MM.1S (cell line): ENCODE measurements around the gene PLS1.

Experiments
- EZH2 ChIP-seq: fragments of 300-600 bp; sonication (generic); optimal IDR thresholded peaks from 2 replicates; pipeline ENCODE3; 2017; ENCODE audit warnings: low read depth, mild to moderate bottlenecking, antibody characterized with exemption, low read length, mixed read lengths
- EZH2phosphoT487 ChIP-seq: fragments of 300-600 bp; sonication (generic); IDR thresholded peaks from 2 replicates; pipeline ENCODE4 v1.6.1; 2018; ENCODE audit warnings: antibody characterized with exemption, low read length
- TF ChIP-seq, protein P1 (sequence below): fragments of 300-600 bp; sonication (generic); IDR thresholded peaks from 2 replicates; pipeline ENCODE4 v1.5.1; 2016; ENCODE audit warnings: antibody characterized with exemption, low read length, mixed read lengths

DNA sequence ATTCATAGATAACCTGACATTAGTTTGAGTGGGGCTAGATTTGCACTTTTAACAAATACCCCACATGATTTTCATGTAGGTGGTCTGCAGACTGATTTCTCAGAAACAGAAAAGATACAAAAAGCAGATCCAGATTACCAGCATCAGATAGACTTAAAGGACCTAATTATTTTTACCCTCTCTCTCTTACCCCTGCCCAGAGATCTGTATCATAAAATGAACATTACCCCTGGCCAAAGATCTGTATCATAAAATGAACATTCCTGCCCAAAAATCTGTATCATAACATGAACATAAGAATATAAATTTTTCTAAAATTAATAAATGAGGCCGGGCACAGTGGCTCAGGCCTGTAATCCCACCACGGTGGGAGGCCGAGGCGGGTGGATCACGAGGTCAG, 113.0 kb downstream of the PLS1 start:
- TF ChIP-seq EZH2 (no peak), EZH2phosphoT487 (no peak)
- TF ChIP-seq, protein P1, sequence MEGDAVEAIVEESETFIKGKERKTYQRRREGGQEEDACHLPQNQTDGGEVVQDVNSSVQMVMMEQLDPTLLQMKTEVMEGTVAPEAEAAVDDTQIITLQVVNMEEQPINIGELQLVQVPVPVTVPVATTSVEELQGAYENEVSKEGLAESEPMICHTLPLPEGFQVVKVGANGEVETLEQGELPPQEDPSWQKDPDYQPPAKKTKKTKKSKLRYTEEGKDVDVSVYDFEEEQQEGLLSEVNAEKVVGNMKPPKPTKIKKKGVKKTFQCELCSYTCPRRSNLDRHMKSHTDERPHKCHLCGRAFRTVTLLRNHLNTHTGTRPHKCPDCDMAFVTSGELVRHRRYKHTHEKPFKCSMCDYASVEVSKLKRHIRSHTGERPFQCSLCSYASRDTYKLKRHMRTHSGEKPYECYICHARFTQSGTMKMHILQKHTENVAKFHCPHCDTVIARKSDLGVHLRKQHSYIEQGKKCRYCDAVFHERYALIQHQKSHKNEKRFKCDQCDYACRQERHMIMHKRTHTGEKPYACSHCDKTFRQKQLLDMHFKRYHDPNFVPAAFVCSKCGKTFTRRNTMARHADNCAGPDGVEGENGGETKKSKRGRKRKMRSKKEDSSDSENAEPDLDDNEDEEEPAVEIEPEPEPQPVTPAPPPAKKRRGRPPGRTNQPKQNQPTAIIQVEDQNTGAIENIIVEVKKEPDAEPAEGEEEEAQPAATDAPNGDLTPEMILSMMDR, result no peak
